ENCODE results near the gene RBM47.

Gene RBM47

DNA sequence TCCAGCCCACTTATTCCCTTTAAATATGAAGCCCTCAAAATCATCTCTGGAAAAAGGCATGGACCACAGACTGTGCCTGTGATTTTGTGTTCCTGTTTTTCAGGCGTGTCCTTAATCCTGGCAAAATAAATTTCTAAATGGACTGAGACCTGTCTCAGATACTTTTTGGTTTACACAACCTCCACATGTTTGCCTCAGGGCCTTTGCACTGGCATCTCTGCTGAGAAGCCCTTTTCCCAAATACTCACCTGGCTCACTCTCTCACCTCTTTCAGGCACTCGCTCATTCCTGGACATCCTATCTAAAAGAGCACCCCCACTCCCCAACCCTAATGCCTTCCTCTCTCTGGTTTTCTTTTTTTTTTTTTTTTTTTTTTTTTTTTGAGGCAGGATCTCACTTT is 254.0 kb downstream of the RBM47 start:
- no peak overlapping the region for H3K27ac ChIP-seq (ENCODE audit: low read length)
- no peak overlapping the region for H3K9ac ChIP-seq (ENCODE audit: low read length)
- no peaks in the 10 kb centered on the region for H3K4me1 ChIP-seq (ENCODE audit: low read length)
- no peaks in the 10 kb centered on the region for H4K20me1 ChIP-seq (ENCODE audit: insufficient read depth, low read length)
- no peak overlapping the region for H3K4me3 ChIP-seq (ENCODE audit: low read length)
- H3K36me3 ChIP-seq (replicated peaks; ENCODE audit: low read depth, low read length), result no peaks in the 10 kb centered on the region
- no peaks in the 10 kb centered on the region for H3K79me2 ChIP-seq (ENCODE audit: low read length)
- TF ChIP-seq, protein P1, sequence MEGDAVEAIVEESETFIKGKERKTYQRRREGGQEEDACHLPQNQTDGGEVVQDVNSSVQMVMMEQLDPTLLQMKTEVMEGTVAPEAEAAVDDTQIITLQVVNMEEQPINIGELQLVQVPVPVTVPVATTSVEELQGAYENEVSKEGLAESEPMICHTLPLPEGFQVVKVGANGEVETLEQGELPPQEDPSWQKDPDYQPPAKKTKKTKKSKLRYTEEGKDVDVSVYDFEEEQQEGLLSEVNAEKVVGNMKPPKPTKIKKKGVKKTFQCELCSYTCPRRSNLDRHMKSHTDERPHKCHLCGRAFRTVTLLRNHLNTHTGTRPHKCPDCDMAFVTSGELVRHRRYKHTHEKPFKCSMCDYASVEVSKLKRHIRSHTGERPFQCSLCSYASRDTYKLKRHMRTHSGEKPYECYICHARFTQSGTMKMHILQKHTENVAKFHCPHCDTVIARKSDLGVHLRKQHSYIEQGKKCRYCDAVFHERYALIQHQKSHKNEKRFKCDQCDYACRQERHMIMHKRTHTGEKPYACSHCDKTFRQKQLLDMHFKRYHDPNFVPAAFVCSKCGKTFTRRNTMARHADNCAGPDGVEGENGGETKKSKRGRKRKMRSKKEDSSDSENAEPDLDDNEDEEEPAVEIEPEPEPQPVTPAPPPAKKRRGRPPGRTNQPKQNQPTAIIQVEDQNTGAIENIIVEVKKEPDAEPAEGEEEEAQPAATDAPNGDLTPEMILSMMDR (IDR thresholded peaks at IDR 0.05; ENCODE audit: low read depth, low read length), result no peak
- TF ChIP-seq EZH2phosphoT487 (IDR thresholded peaks at IDR 0.05; ENCODE audit: low read depth), result no peak
- H2AFZ ChIP-seq (ENCODE audit: low read depth, low read length), result no peak overlapping the region
- H3K27me3 ChIP-seq (ENCODE audit: low read depth, low read length), result no peaks in the 10 kb centered on the region
- no peak overlapping the region for H3K4me2 ChIP-seq (ENCODE audit: low read length)
- H3K9me3 ChIP-seq (ENCODE audit: insufficient read depth, low read length), result no peaks in the 10 kb centered on the region

DNA sequence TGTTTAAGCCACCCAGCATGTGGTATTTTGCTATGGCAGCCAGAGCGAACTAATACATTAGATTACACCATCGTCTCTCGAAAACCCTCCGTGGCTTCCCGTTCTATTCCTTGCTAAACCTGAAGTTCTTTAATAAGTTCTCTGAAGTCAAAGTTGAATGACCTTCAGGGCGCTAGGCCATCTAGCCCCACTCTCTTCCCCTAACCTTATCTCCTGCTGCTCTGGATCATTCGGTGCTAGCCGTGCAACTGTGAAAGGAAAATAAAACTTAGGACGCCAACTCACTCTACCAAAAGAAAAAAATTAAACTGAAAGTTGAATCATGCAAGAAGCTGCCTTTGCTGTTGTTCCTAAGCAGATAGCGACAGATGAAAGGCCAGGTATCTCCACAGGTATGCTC is 254.6 kb downstream of the RBM47 start:
- Histone ChIP-seq H3K4me2 (ENCODE audit: low read length) (no peak overlapping the region), H3K36me3 (replicated peaks; ENCODE audit: low read depth, low read length) (no peaks in the 10 kb centered on the region), H2AFZ (ENCODE audit: low read depth, low read length) (no peak overlapping the region), H3K27me3 (ENCODE audit: low read depth, low read length) (no peaks in the 10 kb centered on the region), H3K4me3 (ENCODE audit: low read length) (no peak overlapping the region), H4K20me1 (ENCODE audit: insufficient read depth, low read length) (no peaks in the 10 kb centered on the region), H3K9ac (ENCODE audit: low read length) (no peak overlapping the region), H3K4me1 (ENCODE audit: low read length) (no peaks in the 10 kb centered on the region), H3K27ac (ENCODE audit: low read length) (no peak overlapping the region), H3K9me3 (ENCODE audit: insufficient read depth, low read length) (no peaks in the 10 kb centered on the region), H3K79me2 (ENCODE audit: low read length) (no peaks in the 10 kb centered on the region)
- no peak for TF ChIP-seq EZH2phosphoT487 (IDR thresholded peaks at IDR 0.05; ENCODE audit: low read depth)
- TF ChIP-seq, protein P1 (IDR thresholded peaks at IDR 0.05; ENCODE audit: low read depth, low read length), result no peak

DNA sequence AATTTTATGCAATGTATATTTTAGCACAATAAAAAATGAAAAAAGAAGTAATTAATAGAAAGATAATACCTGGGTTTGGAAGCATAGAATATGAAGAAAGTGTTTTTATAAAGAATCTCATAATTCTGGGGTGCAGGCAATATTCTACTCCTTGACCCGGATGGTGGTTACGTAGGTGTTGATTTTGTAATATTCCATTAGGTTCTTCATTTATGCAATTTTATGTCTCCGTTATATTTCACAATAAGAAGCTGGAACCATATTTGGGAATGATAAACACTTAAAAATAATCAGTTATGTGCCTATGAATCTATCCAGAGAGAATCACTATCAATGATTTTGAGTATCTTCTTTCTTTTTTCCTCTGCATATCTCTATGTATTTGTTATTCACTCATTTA is 256.0 kb downstream of the RBM47 start:
- no peak overlapping the region for H3K9ac ChIP-seq (ENCODE audit: low read length)
- TF ChIP-seq EZH2phosphoT487 (IDR thresholded peaks at IDR 0.05; ENCODE audit: low read depth), result no peak
- TF ChIP-seq, protein P1 (IDR thresholded peaks at IDR 0.05; ENCODE audit: low read depth, low read length), result no peak
- no peak overlapping the region for H3K27ac ChIP-seq (ENCODE audit: low read length)
- H3K4me1 ChIP-seq (ENCODE audit: low read length), result no peaks in the 10 kb centered on the region
- no peak overlapping the region for H2AFZ ChIP-seq (ENCODE audit: low read depth, low read length)
- H3K9me3 ChIP-seq (ENCODE audit: insufficient read depth, low read length), result no peaks in the 10 kb centered on the region
- H3K79me2 ChIP-seq (ENCODE audit: low read length), result no peaks in the 10 kb centered on the region
- no peak overlapping the region for H3K4me3 ChIP-seq (ENCODE audit: low read length)
- H3K36me3 ChIP-seq (replicated peaks; ENCODE audit: low read depth, low read length), result no peaks in the 10 kb centered on the region
- no peaks in the 10 kb centered on the region for H3K27me3 ChIP-seq (ENCODE audit: low read depth, low read length)
- no peaks in the 10 kb centered on the region for H4K20me1 ChIP-seq (ENCODE audit: insufficient read depth, low read length)
- H3K4me2 ChIP-seq (ENCODE audit: low read length), result no peak overlapping the region
